Neutrophil (primary cell): ENCODE data around the gene KRTAP5-8.
"Not testable (repeated sequence)": the region's sequence is repeated elsewhere in the genome, so short reads cannot be mapped to it uniquely, and the experiment has no call there.

Experiments used
- H3K27ac ChIP-seq: fragments of 200-600 bp; sonication (generic); 2 replicates; pipeline ENCODE4 v1.5.1; 2016; ENCODE audit warnings: mild to moderate bottlenecking, moderate library complexity
- H3K27me3 ChIP-seq: fragments of 200-600 bp; sonication (generic); 2 replicates; pipeline ENCODE4 v1.6.0; 2016; ENCODE audit warnings: mild to moderate bottlenecking
- H3K36me3 ChIP-seq: fragments of 200-600 bp; sonication (generic); 2 replicates; pipeline ENCODE4 v1.5.1; 2017
- H3K4me1 ChIP-seq, 2 experiments: fragments of 200-600 bp in 1 of 2; sonication (generic) in 1 of 2; 1 replicate in 1 of 2; 2 replicates in 1 of 2; pipeline versions ENCODE4 v1.5.1 to v1.6.1; 2013 to 2016; ENCODE audit warnings: low read depth in 1 of 2, low read length in 1 of 2, mild to moderate bottlenecking in 1 of 2, moderate library complexity in 1 of 2; ENCODE audit not compliant: control insufficient read depth in 1 of 2, insufficient read depth in 1 of 2
- H3K4me3 ChIP-seq, 2 experiments: fragments of 200-600 bp in 1 of 2; sonication (generic) in 1 of 2; 1 replicate in 1 of 2; 2 replicates in 1 of 2; pipeline ENCODE4 v1.5.1; 2013 to 2016; ENCODE audit warnings: low read depth in 1 of 2, low read length in 1 of 2, mild to moderate bottlenecking in 1 of 2, moderate library complexity in 1 of 2
- H3K9me3 ChIP-seq: fragments of 200-600 bp; sonication (generic); 2 replicates; pipeline ENCODE4 v1.5.1; 2016
- CTCF ChIP-seq: fragments of 200-600 bp; sonication (generic); IDR thresholded peaks from 2 replicates; pipeline ENCODE4 v1.5.1; 2016; ENCODE audit warnings: antibody characterized with exemption

Gene KRTAP5-8

GRCh38 chr11:71577469-71578004 is 39.7 kb downstream of the KRTAP5-8 start:
- Histone ChIP-seq H3K4me3 (no peak overlapping the region), H3K27ac (no peak overlapping the region), H3K4me1 (no peaks in the 10 kb centered on the region), H3K9me3 (no peaks in the 10 kb centered on the region), H3K36me3 (no peaks in the 10 kb centered on the region), H3K27me3 (peaks cover 36% of the 10 kb centered on the region)
- TF ChIP-seq CTCF, result no peak

- H3K9me3 ChIP-seq, H3K4me3 ChIP-seq, H3K36me3 ChIP-seq, H3K27ac ChIP-seq, H3K4me1 ChIP-seq: not testable (repeated sequence)
- peaks cover 34% of the 10 kb centered on the region for H3K27me3 ChIP-seq
Measured at GRCh38 chr11:71579513-71579912, 41.7 kb downstream of the KRTAP5-8 start.

- no peaks in the 10 kb centered on the region for H3K9me3 ChIP-seq
- H3K36me3 ChIP-seq, result no peaks in the 10 kb centered on the region
- no peak for TF ChIP-seq CTCF
- H3K4me1 ChIP-seq, result no peaks in the 10 kb centered on the region
- H3K27ac ChIP-seq, result no peak overlapping the region
- H3K4me3 ChIP-seq, result no peak overlapping the region
- peaks cover 26% of the 10 kb centered on the region for H3K27me3 ChIP-seq
Measured at GRCh38 chr11:71580057-71581003, 42.5 kb downstream of the KRTAP5-8 start.

- no peaks in the 10 kb centered on the region for H3K4me1 ChIP-seq
- no peak for TF ChIP-seq CTCF
- no peaks in the 10 kb centered on the region for H3K9me3 ChIP-seq
- no peak overlapping the region for H3K4me3 ChIP-seq
- peaks cover 17% of the 10 kb centered on the region for H3K27me3 ChIP-seq
- no peaks in the 10 kb centered on the region for H3K36me3 ChIP-seq
- no peak overlapping the region for H3K27ac ChIP-seq
Measured at GRCh38 chr11:71581826-71582225, 44.0 kb downstream of the KRTAP5-8 start.

- no peaks in the 10 kb centered on the region for H3K36me3 ChIP-seq
- no peak within 1 kb of the TSS for H3K27ac ChIP-seq
- TF ChIP-seq CTCF, result no peak
Measured at GRCh38 chr11:71582309-71582895, 44.6 kb downstream of the KRTAP5-8 start, which contains the start of gene KRTAP5-11. Gene KRTAP5-11 (minus strand): TSS chr11:71582875. CDS start chr11:71582837, 38 bp downstream.

GRCh38 chr11:71582969-71583368 is 45.1 kb downstream of the KRTAP5-8 start:
- not testable (repeated sequence) for H3K9me3 ChIP-seq, H3K4me1 ChIP-seq, H3K36me3 ChIP-seq, H3K27ac ChIP-seq, H3K4me3 ChIP-seq
- peaks cover 17% of the 10 kb centered on the region for H3K27me3 ChIP-seq

More at GRCh38 chr11:71582309-71582895, 44.6 kb downstream of the KRTAP5-8 start, which contains the start of gene KRTAP5-11:
- no peak within 1 kb of the TSS for H3K4me3 ChIP-seq
- peaks cover 17% of the 10 kb centered on the region for H3K27me3 ChIP-seq
- H3K4me1 ChIP-seq, result no peaks in the 10 kb centered on the region
- no peaks in the 10 kb centered on the region for H3K9me3 ChIP-seq

- H3K36me3 ChIP-seq, H3K4me3 ChIP-seq, H3K9me3 ChIP-seq, H3K27ac ChIP-seq, H3K4me1 ChIP-seq: not testable (repeated sequence)
- H3K27me3 ChIP-seq, result peaks cover 11% of the 10 kb centered on the region
Measured at GRCh38 chr11:71585673-71586072, 47.8 kb downstream of the KRTAP5-8 start.

GRCh38 chr11:71588314-71588713 is 50.5 kb downstream of the KRTAP5-8 start:
- H3K27ac ChIP-seq, result not testable (repeated sequence)

More at GRCh38 chr11:71588314-71588713, 50.5 kb downstream of the KRTAP5-8 start:
- not testable (repeated sequence) for H3K36me3 ChIP-seq, H3K9me3 ChIP-seq, H3K27me3 ChIP-seq, H3K4me1 ChIP-seq, H3K4me3 ChIP-seq
